GM19043 (cell line): ENCODE results near the gene EIF3C.
A peak's percentile ranks its signal among the peaks of the same experiment; 100 is the strongest.
"Not testable (repeated sequence)": the region's sequence is repeated elsewhere in the genome, so short reads cannot be mapped to it uniquely, and the experiment has no call there.

Experiments
- ATAC-seq: cut with Tn5 transposase; IDR thresholded peaks from one replicate; pipeline ENCODE4 v1.9.1; 2021; ENCODE audit warnings: low read depth; ENCODE audit not compliant: unreplicated experiment

Gene EIF3C, protein sequence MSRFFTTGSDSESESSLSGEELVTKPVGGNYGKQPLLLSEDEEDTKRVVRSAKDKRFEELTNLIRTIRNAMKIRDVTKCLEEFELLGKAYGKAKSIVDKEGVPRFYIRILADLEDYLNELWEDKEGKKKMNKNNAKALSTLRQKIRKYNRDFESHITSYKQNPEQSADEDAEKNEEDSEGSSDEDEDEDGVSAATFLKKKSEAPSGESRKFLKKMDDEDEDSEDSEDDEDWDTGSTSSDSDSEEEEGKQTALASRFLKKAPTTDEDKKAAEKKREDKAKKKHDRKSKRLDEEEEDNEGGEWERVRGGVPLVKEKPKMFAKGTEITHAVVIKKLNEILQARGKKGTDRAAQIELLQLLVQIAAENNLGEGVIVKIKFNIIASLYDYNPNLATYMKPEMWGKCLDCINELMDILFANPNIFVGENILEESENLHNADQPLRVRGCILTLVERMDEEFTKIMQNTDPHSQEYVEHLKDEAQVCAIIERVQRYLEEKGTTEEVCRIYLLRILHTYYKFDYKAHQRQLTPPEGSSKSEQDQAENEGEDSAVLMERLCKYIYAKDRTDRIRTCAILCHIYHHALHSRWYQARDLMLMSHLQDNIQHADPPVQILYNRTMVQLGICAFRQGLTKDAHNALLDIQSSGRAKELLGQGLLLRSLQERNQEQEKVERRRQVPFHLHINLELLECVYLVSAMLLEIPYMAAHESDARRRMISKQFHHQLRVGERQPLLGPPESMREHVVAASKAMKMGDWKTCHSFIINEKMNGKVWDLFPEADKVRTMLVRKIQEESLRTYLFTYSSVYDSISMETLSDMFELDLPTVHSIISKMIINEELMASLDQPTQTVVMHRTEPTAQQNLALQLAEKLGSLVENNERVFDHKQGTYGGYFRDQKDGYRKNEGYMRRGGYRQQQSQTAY

DNA sequence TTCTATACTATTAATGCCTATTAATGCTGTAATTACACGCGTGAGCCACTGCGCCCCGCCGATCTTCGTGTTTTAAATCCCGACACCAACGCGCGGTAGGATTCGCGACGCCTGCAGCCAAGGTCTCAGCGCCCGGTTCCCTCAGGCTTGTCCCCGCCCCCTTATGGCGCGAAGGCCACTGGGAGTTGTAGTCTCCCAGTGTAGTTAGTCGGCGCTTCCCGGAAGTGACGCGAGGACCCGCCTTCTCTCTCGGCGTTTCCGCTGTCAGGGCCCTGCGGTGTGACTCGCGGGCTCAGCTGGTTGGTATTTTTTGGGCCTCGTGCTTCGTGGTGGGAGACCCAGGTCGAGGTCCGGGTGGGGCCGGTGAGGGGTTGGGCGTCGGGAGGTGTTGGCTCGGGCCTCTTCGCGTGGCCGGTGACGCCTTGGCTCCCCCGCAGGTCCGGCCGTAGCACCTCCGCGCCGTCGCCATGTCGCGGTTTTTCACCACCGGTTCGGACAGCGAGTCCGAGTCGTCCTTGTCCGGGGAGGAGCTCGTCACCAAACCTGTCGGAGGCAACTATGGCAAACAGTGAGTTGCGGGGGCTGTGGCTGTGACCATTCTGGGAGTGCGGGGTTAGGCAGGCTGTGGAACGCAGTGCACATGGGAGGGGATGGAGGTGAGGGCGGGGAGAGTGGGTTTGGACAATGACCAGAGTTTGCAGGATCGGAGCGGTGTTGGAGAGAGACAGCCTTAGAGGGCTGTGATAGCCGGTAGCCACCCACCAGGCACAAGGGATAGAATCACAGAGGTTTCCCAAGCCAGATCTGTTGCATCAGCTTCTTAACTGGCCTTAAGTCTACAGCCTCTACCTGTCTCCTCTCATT, at the start of gene EIF3C:
Gene EIF3C (plus strand): TSS at position 245 of the 864 bp plus-strand sequence. CDS start 223 bp downstream, at position 468.
- peak; percentile 96 for ATAC-seq

DNA sequence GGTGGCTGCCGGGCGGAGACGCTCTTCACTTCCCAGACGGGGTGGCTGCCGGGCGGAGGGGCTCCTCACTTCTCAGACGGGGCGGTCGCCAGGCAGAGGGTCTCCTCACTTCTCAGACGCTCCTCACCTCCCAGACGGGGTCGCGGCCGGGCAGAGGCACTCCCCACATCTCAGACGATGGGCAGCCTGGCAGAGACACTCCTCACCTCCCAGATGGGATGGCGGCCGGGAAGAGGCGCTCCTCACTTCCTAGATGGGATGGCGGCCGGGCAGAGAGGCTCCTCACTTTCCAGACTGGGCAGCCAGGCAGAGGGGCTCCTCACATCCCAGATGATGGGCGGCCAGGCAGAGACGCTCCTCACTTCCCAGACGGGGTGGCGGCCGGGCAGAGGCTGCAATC, 45.0 kb upstream of the EIF3C start:
- not testable (repeated sequence) for ATAC-seq

DNA sequence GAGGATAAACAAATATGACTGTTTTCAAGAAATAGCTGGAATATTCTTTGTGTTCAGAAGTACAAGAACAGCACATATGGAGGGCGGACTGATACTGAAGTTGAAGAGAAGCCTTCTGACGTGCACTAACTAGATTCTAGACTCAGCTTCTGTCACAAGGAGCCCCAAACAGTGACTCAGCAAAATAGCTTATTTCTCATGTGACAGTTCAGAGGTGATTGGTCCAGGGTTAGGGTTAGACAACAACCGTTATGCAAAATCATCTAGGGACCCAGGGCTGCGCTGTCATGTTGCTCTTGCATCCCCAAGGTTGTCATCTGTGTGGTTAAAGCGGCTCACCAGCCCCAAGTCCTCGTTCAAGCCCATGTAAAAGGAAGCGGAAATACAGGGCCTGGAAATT, 43.8 kb upstream of the EIF3C start:
- ATAC-seq: not testable (repeated sequence)

DNA sequence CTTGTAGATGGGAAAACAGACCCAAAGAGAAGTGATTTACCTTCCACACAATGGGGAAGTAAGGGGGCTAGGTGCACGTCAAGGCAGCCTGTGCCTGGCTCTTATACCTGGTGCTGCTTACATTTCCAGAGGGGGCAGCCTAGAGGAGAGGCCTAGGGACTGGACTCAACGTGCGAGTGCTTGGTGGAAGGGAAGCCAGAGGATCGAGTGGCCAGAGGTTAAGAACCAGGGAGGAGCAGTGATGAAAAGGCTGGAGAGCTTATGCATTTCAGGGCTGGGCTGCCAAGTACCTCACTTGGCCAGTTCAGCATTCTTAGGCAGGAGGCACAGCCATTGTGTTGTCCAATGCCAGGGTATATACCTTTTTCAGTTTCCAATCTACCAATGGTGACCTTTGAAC, 43.1 kb upstream of the EIF3C start:
- ATAC-seq: not testable (repeated sequence)

DNA sequence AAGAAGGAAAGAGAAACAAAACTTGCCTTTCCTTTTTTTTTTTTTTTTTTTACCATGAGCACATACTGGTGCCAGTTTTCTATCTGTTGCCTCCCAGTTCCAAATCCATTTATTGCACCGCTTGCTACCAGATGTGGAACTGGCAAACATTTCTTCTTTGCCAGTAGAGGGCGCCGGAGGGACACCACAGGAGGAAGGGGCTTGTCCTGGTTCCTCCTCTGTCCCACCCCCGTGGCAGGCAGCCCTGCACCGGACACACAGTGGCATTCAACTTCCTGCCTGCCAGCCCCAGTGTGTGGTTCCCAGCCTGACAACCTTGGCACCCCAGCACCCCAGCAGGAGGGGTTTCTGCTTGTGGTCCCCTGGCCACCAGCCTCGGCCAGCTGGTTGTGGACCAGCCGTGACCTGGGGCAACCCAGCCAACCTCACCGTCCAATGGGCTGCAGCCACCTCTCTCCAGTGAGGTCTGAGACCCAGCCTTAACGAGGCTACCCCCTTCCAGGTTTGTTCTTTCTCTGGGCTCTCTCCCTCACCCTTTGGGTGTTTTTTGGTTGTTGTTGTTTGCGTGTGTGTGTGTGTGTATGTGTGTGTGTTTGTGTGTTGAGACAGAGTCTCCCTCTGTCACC, 22.8 kb upstream of the EIF3C start:
- not testable (repeated sequence) for ATAC-seq

DNA sequence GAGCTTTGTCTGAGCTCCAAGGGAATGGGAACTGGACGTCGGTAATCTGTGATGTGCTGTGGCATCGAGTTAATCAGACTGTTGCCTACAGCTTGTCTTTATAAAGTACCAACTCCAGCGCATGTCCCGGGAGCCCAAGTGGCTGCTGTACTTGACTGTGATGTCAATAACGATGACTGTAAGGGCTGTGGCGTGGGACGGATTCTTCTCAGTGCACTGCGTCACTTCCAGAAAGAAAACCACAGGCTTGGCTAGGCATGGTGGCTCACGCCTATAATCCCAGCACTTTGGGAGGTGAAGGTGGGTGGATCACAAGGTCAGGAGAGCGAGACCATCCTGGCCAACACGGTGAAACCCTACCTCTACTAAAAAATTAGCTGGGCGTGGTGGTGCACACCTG, 21.8 kb upstream of the EIF3C start:
- not testable (repeated sequence) for ATAC-seq

DNA sequence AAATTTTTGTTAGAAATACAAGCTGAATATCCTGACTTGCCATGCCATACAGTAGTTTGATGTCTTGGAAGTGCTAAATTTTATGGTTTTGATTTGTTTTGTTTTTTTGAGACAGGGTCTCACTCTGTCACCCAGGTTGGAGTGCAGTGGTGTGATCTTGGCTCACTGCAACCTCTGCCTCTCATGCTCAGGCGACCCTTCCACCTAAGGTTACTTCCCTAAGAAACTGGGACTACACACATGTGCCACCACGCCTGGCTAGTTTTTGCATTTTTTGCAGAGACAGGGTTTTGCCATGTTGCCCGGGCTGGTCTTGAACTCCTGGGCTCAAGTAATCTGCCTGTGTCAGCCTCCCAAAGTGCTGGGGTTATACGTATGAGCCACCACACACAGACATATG, 19.5 kb upstream of the EIF3C start:
- ATAC-seq: not testable (repeated sequence)

DNA sequence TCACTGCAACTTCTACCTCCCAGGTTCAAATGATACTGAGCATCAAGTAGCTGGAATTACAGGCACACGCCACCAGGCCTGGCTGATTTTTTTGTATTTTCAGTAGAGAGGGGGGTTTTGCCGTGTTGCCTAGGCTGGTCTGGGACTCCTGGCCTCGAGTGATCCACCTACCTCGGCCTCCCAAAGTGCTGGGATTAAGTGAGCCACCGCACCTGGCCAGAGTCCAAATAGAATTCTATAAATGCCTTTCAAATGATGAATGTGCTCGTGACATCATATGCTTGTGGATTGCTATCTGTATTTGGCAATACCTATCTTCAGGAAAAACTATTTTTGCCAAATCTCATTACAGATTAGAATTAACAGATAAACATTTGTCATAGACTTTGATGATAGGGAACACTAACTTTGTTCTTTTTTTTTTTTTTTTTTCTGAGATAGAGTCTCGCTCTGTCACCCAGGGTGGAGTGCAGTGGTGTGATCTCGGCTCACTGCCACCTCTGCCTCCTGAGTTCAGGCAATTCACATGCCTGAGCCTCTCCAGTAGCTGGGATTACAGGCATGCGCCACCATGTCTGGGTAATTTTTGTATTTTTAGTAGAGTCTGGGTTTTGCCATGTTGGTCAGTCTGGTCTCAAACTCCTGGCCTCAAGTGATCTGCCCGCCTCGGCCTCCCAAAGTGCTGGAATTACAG, 17.9 kb upstream of the EIF3C start:
- not testable (repeated sequence) for ATAC-seq

DNA sequence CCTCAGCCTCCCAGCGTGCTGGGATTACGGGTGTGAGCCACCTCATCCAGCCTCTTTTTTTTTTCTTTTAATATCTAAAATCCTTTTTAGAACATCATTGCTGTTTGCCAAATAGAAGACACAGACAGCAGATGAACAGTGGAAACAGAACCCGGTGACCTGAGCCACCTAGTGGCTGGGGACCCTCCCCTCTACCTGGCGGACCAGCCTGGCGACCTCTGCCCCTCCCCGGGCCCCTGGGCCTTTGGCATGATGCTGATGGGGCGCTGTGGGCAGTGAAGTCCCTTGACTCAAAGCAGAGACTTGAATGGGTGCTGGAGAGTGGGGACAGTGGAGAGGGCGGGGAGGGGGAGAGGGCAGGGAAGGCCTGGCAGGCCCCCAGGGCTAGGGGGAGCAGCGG, 11.5 kb upstream of the EIF3C start:
- not testable (repeated sequence) for ATAC-seq

DNA sequence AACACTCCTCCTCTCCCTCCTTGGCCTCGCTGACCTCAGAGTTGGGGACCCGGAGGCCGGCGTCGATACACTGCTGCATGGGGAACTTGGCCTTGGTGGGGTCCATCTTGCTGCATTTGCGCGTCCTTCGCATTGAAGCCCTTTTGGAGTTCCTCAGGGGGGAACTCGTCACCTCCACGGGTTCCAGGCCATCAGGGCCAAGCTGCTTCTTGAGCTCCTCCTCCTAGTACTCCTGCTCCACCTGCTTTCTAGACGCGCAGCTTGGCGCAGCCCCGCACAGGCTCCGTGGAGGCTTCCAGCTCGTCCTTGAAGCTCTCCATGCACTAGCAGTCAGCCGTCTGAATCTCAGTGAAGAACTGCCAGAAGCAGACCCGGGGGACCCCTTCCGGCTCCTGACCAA, 10.9 kb upstream of the EIF3C start:
- not testable (repeated sequence) for ATAC-seq

DNA sequence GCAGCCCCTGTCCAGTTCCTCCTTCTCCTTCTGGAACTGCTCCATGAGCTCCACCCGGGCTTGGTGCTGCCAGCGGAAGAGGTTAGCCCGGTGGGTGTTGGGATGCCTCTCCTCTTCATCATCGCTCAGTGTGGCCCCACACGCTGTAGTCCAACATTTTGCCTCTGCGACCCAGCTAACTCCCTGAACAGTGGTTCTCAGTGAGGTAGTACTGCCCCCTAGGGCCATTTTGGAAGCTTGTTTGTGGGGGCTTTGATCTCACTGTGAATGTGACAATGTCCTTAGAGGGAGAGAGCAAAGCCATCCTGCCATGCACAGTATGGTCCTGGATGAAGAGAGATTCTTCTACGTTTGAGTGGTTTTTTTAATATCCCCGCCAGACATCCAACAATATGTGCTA, 9.9 kb upstream of the EIF3C start:
- not testable (repeated sequence) for ATAC-seq

DNA sequence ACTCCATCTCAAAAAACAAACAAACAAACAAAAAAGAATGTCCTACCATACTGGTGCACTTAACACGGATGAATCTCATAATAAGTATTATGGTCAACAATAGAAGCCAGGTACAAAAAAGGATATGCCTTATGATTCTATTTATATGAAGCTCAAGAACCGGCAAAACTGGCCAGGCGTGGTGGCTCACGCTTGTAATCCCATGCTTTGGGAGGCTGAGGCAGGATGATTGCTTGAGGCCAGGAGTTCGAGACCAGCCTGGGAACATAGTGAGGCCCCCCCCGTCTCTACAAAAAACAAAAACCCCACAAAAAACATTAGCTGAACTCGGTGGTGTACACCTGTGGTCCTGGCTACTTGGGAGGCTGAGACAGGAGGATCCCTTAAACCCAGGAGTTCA, 7.0 kb upstream of the EIF3C start:
- ATAC-seq: not testable (repeated sequence)

DNA sequence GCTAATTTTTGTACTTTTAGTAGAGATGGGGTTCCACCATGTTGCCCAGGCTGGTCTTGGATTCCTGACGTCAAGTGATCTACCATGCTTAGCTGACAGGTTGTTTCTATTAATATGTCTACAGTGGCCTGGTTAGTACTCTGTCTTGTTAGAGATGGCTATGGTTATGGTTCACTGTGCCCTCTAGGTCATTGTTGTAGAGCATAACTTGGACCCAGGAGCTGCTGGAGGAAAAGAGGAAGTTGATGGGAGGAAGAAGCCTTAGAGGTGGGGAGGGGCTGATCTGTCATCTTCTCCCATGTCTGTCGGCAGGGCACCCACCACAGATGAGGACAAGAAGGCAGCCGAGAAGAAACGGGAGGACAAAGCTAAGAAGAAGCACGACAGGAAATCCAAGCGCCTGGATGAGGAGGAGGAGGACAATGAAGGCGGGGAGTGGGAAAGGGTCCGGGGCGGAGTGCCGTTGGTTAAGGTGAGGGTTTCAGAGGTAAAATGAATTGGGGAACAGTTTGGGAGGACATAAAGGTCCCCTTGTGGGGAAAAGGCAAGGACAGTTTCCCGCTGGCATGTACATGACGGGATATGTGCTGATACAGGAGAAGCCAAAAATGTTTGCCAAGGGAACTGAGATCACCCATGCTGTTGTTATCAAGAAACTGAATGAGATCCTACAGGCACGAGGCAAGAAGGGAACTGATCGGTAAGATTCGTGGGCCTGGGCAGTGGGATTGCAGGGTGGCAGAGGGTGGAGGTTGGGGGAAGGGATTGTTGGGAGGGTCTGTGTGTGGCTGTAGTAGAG, 11.8 kb downstream of the EIF3C start:
- not testable (repeated sequence) for ATAC-seq

DNA sequence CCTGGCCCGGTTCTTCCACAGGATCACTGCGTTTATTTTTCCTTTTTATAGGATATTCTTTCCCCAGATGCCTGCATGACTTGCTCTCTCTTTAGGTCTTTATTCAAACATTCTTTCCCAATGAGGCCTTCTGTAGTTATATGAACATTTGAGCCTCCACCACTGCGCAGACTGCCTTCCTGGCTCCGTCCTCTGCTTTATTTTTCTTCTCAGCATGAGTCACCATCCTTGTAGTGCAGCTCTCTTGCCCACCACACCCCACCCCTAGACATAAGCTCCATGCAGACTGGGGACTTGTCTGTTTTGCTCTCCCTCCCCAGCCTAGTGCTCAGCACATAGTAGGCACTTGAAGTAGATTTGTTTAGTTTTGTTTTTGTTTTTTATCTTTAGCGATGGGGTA, 20.0 kb downstream of the EIF3C start:
- ATAC-seq: not testable (repeated sequence)

DNA sequence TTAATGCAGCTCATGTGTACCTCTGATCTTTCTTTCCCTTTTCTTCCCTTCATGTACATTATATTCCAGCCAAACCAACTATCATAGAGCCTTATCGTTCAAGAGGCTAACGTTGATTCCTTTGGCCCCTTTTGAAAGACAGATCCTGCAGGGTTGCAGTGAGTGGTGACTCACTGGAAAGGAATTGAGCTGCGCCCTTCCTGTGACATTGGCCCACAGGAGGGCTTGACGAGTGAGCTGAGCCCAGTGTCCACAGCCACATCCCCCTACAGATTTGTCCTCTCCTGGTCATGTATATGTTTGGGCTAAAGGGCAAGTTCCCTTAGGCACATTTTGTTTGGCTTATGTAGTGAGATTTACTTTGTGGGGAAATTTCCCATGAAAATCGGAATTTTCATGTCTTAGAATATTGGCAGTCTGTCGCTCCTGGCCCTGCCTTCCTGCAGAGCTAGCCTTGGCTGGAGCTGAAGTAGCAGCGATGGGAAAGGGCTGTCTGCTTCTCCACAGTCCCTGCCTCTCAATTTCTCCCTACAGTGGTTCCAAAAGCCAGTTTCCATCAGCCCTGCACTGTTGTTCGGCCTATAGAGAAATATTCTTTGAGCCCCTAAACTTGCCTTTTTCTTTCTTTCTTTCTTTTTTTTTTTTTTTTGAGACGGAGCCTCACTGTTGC, 21.3 kb downstream of the EIF3C start:
- ATAC-seq: not testable (repeated sequence)

DNA sequence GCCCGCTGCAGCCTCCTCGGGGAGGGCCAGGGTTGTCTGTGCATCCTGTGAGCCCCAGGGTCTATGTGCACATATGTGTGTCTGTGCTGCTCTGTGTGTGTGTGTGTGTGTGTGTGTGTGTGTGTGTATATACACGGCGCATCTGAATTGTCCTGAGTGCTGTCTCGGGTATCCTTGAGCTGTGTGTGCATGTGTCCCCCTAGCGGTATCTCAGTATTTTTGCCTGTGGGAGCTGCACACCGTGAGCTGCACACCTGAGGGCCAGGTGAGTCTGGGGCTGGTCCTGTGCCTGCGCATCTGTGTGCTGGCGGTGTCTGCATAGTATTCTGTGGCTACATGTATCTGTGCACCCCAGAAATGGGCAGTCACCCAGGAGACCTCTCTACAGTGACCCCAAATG, 28.5 kb downstream of the EIF3C start:
- not testable (repeated sequence) for ATAC-seq

DNA sequence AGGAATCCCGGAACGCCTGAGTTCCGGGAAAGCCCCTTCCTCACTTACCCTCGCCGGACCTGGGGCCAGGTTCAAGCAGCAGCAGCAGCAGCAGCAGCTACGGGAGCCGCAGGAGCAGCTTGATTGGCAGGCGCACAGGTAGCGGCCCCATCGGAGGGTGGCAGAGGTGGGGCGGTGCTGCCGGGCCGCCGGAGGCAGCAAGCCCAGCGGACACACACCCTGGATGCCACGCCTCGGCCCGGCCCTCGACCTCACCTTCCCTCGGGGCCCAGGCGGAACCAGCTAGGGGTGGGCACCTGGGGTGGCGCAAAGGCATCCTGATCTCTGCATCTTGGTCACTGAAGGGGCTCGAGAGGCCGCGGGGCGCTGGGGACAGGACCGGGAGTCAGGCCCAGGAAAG, 29.4 kb downstream of the EIF3C start:
- ATAC-seq: not testable (repeated sequence)

DNA sequence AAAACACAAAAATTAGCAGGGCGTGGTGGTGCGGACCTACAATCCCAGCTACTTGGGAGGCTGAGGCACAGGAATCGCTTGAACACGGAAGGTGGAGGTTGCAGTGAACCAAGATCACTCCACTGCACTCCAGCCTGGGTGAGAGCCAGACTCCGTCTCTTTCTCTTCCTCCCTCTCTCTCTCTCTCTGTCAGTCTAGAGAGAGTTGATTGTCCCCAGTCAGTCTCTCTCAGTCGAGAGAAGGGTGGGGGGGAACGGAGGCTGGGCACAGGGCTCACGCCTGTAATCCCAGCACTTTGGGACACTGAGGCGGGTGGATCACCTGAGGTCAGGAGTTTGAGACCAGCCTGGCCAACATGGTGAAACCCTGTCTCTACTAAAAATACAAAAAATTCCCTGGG, 30.0 kb downstream of the EIF3C start:
- not testable (repeated sequence) for ATAC-seq
